ENCODE measurements around the gene ITIH4.

- TF ChIP-seq CTCF (CRISPR knock-in tag; IDR thresholded peaks at IDR 0.05): no peak
- TF ChIP-seq IKZF1 (IDR thresholded peaks at IDR 0.05): no peak
- TF ChIP-seq REST (IDR thresholded peaks at IDR 0.05; ENCODE audit: borderline replicate concordance in 1 of 2, low read depth in 1 of 2, low read length in 2 of 2): no peak
- peak; percentile 61; the same call in 1 of the 2 replicates for TF ChIP-seq POLR2AphosphoS5 (IDR thresholded peaks at IDR 0.05; ENCODE audit: low read depth, low read length)
These were observed 35.8 kb downstream of the ITIH4 start, which contains the start of gene ITIH3 for GRCh38 chr3:52794612-52795099.

All from HepG2 (cell line).